Nephron (organoid): Measurements from ENCODE around the gene TMEM184B.

Experiments used
- H3K27ac Mint-ChIP-seq, 3 experiments: 2 replicates each; pipeline ENCODE4 v1.8.0; 2020; ENCODE audit warnings: mixed read lengths in 3 of 3, mild to moderate bottlenecking in 2 of 3, moderate library complexity in 1 of 3
- H3K27me3 Mint-ChIP-seq: 2 replicates; pipeline ENCODE4 v1.8.0; 2021; ENCODE audit warnings: low read depth, mild to moderate bottlenecking, moderate library complexity, mixed read lengths
- H3K36me3 Mint-ChIP-seq: 2 replicates; pipeline ENCODE4 v1.8.0; 2020; ENCODE audit warnings: low read depth, mixed read lengths
- H3K4me1 Mint-ChIP-seq: 2 replicates; pipeline ENCODE4 v1.8.0; 2020; ENCODE audit warnings: mixed read lengths
- H3K4me3 Mint-ChIP-seq, 3 experiments: 2 replicates each; pipeline ENCODE4 v1.8.0; 2020; ENCODE audit warnings: mild to moderate bottlenecking in 3 of 3, mixed read lengths in 3 of 3, moderate library complexity in 2 of 3
- H3K9me3 Mint-ChIP-seq: 2 replicates; pipeline ENCODE4 v1.8.0; 2020; ENCODE audit warnings: mixed read lengths
- TF ChIP-seq, protein P1 (sequence below), 3 experiments: fragments of 200-600 bp; sonication (generic); IDR thresholded peaks; one replicate each; pipeline ENCODE4 v1.5.0; 2021; ENCODE audit warnings: antibody characterized with exemption in 3 of 3; ENCODE audit not compliant: unreplicated experiment in 3 of 3

TMEM184B gene

DNA sequence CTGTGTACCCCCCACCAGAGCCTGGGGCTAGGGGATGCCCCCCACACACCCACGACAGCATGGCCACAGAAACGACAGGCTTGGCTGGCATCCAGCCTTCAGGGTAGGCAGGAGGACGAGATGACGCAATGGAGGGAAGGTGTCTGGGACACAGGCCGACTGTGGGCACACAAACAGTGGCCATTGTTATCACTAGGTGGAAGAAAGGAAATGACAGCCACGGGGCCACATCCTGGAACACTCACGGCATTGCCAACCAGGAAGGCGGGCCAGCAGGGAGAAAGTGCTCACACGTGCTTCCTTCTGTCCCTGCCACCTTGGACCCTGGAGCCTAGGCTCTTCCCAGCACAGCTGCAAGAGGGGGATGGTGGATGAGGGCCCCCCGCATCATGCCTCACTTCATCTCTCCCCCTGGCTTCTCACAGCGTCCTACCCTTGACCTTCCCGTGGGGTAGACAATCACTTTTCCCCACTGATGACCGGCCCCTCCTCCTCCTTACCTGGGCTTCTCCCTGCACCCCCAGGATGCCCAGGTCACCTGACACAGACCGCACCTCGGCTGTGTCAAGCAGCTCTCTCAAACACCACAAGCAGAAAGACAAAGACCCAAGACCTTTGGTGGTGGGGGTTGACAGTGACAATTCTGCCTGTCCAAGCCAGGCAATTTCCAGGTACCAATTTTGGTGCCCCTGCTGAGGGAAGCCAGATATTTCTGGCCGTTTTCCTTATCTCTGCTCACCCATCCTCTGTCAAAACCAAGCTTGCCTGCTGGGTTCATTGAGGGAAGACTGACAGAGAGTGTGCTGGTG is 99.8 kb downstream of the TMEM184B start:
- H3K27ac Mint-ChIP-seq, result no peak overlapping the region
- H3K36me3 Mint-ChIP-seq, result peaks cover under 1% of the 10 kb centered on the region
- TF ChIP-seq, protein P1, sequence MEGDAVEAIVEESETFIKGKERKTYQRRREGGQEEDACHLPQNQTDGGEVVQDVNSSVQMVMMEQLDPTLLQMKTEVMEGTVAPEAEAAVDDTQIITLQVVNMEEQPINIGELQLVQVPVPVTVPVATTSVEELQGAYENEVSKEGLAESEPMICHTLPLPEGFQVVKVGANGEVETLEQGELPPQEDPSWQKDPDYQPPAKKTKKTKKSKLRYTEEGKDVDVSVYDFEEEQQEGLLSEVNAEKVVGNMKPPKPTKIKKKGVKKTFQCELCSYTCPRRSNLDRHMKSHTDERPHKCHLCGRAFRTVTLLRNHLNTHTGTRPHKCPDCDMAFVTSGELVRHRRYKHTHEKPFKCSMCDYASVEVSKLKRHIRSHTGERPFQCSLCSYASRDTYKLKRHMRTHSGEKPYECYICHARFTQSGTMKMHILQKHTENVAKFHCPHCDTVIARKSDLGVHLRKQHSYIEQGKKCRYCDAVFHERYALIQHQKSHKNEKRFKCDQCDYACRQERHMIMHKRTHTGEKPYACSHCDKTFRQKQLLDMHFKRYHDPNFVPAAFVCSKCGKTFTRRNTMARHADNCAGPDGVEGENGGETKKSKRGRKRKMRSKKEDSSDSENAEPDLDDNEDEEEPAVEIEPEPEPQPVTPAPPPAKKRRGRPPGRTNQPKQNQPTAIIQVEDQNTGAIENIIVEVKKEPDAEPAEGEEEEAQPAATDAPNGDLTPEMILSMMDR (IDR thresholded peaks at IDR 0.05; ENCODE audit: unreplicated experiment in 3 of 3), result no peak
- no peak overlapping the region for H3K4me3 Mint-ChIP-seq
- peaks cover 5% of the 10 kb centered on the region for H3K4me1 Mint-ChIP-seq
- H3K27me3 Mint-ChIP-seq, result peaks cover 5% of the 10 kb centered on the region
- H3K9me3 Mint-ChIP-seq, result no peaks in the 10 kb centered on the region

DNA sequence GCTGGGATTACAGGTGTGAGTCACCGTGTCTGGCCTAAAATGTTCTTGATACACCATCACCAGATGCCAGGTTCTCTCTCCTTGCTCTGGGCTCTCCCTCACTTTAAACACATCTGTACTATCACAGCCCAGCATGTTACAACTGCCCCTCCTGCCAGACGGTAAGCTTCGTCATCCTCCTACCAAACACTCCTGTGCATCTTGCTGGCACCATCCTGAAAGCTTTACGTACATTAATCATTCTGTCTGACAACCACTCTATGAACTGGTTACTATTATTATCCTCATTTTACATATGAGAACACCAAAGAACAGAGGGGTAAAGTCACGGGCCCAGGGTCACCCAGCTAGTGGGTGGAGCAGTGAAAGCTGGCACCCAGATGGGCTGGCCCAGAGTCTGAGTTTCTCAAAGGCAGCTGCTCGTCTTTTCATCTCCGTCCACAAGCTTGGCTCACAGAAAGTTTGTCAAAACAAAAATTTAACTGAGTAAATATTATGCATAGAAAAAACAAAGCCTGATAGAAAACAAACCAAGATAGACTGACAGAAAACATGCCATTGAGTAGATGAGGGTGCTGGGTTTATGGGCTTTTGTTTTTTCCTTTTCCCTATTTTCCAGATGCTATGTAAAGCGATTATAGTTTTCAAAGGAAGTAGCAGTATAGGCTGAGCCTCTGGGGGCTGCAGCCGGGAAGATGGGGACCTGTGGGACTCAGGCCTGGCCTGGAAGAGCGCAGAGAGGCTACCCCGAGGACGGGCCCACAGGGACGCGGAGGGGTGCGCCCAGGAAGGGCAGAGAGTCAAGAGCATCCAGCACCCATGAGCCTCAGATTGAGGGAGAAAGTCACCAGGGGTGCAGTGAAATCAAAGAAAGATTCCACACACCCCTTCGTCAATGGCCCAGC is 100.6 kb downstream of the TMEM184B start:
- H3K27ac Mint-ChIP-seq, result peak overlapping the region in 1 of 3 experiments; percentile 3

GRCh38 chr22:38170469-38170868 is 102.3 kb downstream of the TMEM184B start:
- Mint-ChIP-seq H3K27ac (no peak overlapping the region), H3K36me3 (peaks cover 9% of the 10 kb centered on the region), H3K4me3 (no peak overlapping the region), H3K9me3 (no peaks in the 10 kb centered on the region), H3K4me1 (peaks cover 6% of the 10 kb centered on the region), H3K27me3 (peaks cover 8% of the 10 kb centered on the region)
- TF ChIP-seq, protein P1 (IDR thresholded peaks at IDR 0.05; ENCODE audit: unreplicated experiment in 3 of 3), result no peak

More for the DNA sequence above, 100.6 kb downstream of the TMEM184B start:
- Mint-ChIP-seq H3K9me3 (no peaks in the 10 kb centered on the region), H3K27me3 (peaks cover 8% of the 10 kb centered on the region), H3K4me1 (peaks cover 6% of the 10 kb centered on the region), H3K36me3 (peaks cover 5% of the 10 kb centered on the region), H3K4me3 (no peak overlapping the region)
- TF ChIP-seq, protein P1 (IDR thresholded peaks at IDR 0.05; ENCODE audit: unreplicated experiment in 3 of 3), result no peak
